Fibroblast of mammary gland (primary cell): ENCODE results near the gene KRTAP1-4.
"Not testable (repeated sequence)": the region's sequence is repeated elsewhere in the genome, so short reads cannot be mapped to it uniquely, and the experiment has no call there.

Experiments used
- DNase-seq: peaks from one replicate; pipeline ENCODE4 v3.0.0-alpha.2; 2010; ENCODE audit warnings: low read depth
- H3K4me3 ChIP-seq: 2 replicates; pipeline ENCODE4 v1.5.1; 2011; ENCODE audit warnings: low read depth, mild to moderate bottlenecking, low read length, moderate library complexity; ENCODE audit not compliant: control insufficient read depth
- CTCF ChIP-seq: conservative IDR thresholded peaks from 2 replicates; pipeline ENCODE4 v1.5.1; 2011; ENCODE audit warnings: low read depth, low read length, inconsistent platforms; ENCODE audit not compliant: control insufficient read depth, insufficient read depth

Gene KRTAP1-4

DNA sequence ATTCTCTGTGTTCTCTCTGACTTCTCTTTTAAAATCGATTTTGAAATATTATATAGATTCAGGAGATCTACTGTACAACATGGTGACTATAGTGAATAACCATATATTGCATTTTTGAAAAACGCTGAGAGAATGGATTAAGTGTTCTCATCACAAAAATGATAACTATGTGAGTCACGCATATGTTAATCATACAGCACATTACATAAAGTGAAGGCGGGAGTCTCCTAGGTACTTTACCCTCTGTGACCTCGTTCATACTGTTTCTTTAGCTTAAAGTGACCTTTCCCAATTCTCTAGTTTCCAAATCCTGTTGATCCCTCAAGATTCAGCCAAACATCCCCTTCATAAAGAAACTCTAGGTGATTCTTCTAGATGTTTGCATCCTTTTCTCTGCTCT is 27.2 kb downstream of the KRTAP1-4 start:
- TF ChIP-seq CTCF = no peak
- peak; percentile 49 for DNase-seq
- no peak overlapping the region for H3K4me3 ChIP-seq

- no peak overlapping the region for H3K4me3 ChIP-seq
- no peak for TF ChIP-seq CTCF
- DNase-seq = no peak
Observed at GRCh38 chr17:41001795-41002194, 28.2 kb downstream of the KRTAP1-4 start.

- not testable (repeated sequence) for H3K4me3 ChIP-seq, DNase-seq
Observed at GRCh38 chr17:40999563-40999962, 30.4 kb downstream of the KRTAP1-4 start, which contains the start of gene KRTAP3-2. TSS of gene KRTAP3-2 (minus strand) at chr17:40999906. CDS start at chr17:40999853, 53 bp downstream.

GRCh38 chr17:40997361-40997760 is 32.6 kb downstream of the KRTAP1-4 start:
- TF ChIP-seq CTCF = no peak
- no peak for DNase-seq
- H3K4me3 ChIP-seq = no peak overlapping the region

- DNase-seq = no peak
- H3K4me3 ChIP-seq = no peak overlapping the region
- TF ChIP-seq CTCF = no peak
Observed at GRCh38 chr17:40996829-40997228, 33.2 kb downstream of the KRTAP1-4 start.

GRCh38 chr17:40995116-40995515 is 34.9 kb downstream of the KRTAP1-4 start:
- no peak for TF ChIP-seq CTCF
- DNase-seq = no peak

GRCh38 chr17:40993839-40994238 is 36.2 kb downstream of the KRTAP1-4 start, which contains the start of gene KRTAP3-3:
TSS of gene KRTAP3-3 (minus strand) at chr17:40994164. CDS start at chr17:40994097, 67 bp downstream.
- no peak for DNase-seq
- no peak within 1 kb of the TSS for H3K4me3 ChIP-seq

More at GRCh38 chr17:40995116-40995515, 34.9 kb downstream of the KRTAP1-4 start:
- H3K4me3 ChIP-seq = no peak overlapping the region

More at GRCh38 chr17:40993839-40994238, 36.2 kb downstream of the KRTAP1-4 start, which contains the start of gene KRTAP3-3:
- no peak for TF ChIP-seq CTCF
